ENCODE results near the gene ERICH4.
"Not testable (repeated sequence)": the region's sequence is repeated elsewhere in the genome, so short reads cannot be mapped to it uniquely, and the experiment has no call there.

Gene ERICH4, protein sequence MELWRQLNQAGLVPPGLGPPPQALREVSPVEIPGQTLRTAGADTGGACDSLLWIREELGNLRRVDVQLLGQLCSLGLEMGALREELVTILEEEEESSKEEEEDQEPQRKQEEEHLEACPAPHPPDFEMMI

DNA sequence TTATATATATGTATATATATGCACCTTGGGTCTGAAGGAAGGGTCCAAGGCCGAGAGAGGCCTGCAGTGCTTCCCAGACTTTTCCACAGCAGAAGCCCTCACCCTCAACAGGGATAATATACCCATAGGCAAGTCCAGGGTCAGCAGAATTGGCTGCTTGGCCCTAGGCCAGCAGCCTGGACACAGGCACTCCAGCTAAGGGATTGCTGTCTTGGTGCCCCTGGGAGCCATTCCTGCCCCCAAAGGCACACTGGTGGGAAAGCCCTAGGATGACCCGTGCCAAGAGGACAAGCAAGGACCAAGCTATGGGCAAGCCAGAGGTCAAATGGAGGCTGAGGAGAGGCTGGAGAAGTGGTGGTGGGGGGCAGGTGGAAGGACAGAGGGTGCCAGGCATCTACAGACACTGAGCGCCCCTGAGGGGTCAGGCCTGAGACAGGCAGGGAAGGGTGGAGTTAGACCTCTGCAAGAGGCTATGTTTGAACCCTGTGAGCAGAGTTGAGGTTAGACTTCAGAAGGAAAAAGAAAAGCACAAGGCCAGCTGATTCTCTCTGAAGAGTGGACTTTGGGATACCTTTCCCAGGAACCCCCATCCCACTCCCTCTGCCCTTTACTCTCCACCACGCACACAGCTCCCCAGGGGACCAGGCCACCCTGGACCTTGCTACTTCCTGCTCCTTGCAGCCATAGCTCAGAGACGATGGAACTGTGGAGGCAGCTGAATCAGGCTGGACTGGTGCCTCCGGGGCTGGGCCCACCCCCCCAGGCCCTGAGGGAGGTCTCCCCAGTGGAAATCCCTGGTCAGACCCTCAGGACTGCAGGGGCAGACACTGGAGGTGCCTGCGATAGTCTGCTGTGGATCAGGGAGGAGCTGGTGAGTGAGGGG is at the start of gene ERICH4:
TSS of gene ERICH4 (plus strand) at position 684 of the 883 bp plus-strand sequence. CDS start at position 698, 14 bp downstream.
- DNase-seq = no peak

DNA sequence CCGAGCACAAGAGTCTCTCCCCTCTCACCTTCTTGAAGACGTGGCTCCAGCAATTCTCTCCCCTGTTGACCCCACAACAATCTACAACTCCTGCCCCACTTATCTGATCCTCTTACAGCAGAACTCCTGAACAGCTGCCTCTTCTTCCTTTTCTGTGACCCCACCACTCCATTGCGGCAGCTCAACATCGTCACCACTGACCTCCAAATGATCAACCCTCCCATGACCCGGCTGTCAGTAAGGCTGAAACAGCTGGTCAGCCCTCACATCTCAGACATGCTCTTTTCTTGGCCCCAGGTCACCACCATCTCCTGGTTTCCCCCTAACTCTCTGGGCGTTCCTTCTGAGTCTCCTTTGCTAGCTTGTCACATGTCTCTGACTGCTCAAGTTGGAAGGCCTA is 47.6 kb upstream of the ERICH4 start:
- DNase-seq = no peak

DNA sequence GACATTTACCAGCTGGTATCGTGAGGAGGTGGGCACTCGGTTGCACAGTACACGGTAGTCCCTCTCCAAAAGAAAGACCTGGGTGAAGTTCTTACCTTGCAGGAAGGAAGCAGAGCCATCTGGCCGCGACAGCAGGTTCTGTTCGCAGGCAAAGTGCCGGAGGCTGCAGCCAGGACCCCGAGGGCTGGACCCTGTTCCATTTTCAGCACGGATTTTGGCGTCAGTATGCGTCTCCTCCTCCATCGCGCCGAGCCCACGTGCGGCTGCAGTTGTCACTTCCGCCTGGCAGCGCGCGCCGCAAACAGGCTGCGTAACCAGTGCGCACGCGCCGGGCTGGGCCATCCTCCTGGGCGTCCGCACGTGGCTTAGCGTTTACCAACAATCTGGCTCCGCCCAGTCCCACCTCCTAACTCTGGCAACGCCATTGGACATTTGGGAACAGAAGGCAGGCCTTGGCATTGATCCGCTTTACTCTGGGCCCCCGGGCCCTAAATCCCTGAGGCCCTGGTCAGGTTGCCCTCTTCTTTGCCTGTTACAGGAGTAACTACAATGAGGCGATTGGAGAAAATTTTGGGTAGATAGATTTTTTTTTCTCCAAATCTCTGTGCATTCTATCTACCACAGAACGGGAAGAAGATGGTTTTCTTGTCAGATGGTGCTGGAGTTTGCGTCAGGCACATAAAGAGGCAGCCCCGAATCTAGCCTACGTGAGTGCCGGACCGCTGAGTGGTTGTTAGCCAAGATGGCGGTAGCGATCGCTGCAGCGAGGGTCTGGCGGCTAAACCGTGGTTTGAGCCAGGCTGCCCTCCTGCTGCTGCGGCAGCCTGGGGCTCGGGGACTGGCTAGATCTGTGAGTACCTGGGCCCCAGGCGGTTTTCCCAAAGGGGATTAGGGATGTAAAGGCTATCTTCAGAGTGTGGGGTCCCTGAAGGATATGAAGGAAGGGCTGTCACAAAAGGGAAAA is 45.6 kb upstream of the ERICH4 start, which contains the start of the genes BCKDHA and EXOSC5:
TSS of gene BCKDHA (plus strand) at position 733 of the 964 bp plus-strand sequence. CDS start at position 743, 10 bp downstream.
TSS of gene EXOSC5 (minus strand) at position 274 of the 964 bp plus-strand sequence. CDS start at position 243, 31 bp downstream.
- peak; percentile 99 for DNase-seq

DNA sequence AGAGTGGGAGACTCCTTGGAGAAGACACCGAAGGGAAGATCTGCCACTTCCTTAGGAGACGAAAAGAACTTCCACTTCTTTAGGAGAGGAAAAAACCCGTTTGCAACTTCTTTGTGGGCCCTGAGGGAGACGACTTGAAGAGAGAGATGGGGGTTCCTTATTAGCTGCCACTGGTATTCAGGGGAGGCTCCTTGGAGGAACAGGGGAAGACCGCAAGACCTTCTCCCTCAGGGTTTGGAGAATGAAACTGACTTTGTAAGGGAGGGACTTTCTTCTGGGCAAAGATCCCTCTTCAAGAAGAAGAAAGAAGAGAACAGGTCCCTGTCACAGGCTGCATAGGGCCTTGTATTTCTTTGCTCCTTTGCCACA is 44.9 kb upstream of the ERICH4 start:
- DNase-seq = no peak

DNA sequence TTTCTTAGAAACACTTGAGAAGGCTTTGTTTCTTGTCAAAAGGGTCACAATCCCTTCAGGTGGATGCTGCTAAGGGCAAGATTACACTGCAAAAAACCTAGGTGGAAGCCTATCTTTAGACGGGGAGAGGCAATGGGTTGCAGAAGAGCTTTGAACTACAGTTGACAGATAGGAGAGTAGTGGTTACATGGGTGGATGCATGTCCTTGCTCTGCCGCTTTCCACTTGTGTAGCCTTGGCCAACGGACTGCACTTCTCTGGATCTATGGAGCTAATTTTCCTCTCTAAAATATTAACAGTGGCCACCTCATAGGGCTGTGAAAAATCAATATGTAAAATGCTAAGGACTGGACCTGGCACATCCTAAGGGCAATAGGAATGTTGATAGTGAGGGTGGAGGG is 44.4 kb upstream of the ERICH4 start:
- DNase-seq = no peak

DNA sequence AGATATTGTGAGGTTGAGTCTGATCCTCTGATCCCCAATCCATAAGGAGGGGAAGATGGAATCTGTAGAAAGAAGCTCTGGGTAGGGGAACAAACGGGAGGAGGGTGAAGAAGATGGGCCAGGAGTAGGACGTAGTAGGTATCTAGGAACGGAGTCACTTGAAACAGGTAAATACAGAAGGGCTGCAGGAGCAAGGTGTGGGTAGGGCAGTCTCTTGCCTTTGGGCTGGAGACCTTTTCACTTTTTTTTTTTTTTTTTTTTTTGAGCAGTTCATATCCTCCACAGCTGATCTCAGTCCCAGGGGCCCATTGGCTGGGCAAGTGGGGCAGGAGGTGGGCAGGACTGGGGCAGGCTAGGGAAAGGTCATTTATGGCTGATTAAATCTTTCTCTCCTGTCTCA is 43.9 kb upstream of the ERICH4 start:
- DNase-seq = no peak

DNA sequence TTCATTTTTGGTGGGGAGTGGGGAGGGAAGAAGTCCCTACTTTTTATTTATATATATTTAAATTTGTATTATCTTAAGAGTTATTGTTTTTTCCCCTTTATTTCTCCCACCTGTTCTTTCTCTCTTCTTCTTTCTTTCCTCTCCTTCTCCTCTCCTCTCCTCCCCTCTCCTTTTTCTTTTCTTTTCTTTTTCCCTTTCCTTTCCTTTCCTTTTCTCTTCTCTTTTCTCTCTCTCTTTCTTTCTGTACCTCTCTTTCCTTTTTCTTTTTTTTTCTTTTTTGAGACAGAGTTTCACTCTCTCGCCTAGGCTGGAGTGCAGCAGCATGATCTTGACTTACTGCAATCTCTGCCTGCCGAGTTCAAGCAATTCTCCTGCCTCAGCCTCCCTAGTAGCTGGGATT is 43.4 kb upstream of the ERICH4 start:
- no peak for DNase-seq

DNA sequence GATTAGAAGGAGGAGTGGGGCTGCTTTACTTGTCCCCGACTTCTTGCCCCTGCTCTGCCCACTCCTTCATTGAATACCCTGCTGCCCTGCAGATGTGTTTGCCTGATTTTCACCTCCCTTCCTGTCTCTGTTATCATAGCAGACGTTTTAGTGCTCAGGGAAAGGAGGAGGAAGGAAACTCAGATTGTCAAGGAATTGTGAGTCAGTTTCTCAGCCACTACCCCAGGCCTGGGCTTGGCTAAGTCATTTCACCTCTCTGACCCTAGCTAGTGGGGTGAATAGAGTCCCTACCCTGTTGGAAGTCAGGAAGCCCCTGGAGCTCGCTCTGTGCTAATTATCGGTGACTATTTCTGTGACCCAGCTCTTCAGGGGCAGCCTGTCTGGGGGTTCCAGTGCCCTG is 41.5 kb upstream of the ERICH4 start:
- no peak for DNase-seq

DNA sequence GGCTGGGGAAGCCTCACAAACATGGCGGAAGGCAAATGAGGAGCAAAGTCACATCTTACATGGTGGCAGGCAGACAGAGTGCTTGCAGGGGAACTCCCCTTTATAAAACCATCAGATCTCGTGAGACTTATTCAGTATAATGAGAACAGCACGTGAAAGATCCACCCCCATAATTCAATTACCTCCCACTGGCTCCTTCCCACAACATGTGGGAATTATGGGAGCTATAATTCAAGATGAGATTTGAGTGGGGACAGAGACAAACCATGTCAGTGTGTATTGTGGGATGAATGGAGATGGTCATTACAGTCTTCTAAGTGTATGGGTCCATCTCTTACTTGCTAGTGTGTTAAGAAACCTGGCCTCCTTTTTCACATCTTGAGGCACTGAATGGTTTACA is 40.9 kb upstream of the ERICH4 start:
- no peak for DNase-seq

DNA sequence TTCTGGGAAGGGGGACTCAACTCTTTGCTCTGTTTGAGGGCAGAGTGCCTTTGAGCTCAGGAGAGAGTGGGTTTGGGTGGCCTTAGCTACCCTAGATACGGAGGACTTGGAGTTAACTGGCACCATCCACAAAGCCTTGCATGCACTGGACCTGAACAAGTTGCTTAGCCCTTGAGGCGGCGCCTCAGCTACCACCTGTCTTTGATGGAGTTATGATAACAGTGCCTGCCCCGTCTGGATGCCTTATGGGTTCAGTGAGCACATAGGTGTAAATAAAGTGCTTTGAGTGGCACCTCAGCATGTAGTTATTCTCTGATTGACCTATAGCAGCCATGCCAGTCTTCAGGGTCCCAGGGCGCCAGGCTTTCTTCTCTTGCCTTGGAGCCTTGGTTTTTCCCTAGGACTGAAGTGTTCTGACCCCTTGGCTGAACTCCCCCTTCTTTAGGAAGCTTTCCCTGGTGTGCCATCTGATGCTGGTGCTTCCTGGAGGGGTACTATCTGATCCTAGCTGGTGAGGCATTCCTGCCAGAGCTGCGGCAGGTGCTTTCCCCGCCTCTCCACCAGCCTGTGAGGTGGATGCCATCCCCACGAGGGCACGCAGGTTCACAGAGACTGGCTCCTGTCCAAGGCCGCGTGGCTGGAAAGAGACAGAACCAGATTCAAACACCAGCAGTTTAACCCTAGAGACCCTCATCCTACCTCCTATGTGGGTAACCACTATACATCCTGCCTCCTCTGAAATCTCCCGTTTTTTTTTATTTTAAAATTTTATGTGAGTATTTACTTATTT is 39.6 kb upstream of the ERICH4 start:
- peak; percentile 59 for DNase-seq

DNA sequence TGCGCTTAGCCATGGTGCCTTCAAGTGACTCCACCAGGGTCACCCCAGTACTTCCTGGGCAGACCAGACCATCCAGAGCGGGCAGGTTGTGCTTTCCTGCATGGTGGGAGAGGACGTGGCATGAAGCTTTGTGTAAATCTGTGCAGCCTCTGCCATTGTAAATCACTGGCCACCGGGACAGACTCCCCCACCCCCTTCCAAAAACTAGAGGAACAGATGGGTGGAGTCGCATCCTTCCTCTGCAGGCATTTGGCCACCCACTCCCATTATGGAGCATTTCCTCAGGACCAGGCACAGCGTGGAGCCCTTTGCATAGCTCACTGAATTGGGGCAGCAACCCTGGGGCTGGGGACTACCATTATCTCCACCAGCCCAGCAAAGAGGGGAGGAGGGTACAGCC is 37.2 kb upstream of the ERICH4 start:
- no peak for DNase-seq

DNA sequence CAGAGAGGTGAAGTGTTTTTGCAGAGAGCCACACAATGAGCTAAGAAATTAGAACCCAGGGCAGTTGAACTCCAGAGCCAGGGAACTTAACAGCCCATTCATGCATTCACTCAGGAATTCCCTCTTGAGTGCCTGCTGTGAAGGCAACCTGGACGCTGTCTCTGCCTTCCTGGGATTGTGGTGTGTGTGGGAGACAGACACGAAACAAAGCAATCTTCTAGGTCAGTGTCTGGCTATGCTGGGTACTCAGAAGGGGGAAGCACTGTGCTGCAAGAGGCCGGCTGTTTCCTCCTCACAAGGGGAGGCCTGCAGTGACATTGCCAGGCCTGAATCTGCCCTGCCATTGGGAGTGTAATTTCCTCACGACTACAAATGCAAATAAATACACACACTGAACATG is 35.7 kb upstream of the ERICH4 start:
- no peak for DNase-seq

DNA sequence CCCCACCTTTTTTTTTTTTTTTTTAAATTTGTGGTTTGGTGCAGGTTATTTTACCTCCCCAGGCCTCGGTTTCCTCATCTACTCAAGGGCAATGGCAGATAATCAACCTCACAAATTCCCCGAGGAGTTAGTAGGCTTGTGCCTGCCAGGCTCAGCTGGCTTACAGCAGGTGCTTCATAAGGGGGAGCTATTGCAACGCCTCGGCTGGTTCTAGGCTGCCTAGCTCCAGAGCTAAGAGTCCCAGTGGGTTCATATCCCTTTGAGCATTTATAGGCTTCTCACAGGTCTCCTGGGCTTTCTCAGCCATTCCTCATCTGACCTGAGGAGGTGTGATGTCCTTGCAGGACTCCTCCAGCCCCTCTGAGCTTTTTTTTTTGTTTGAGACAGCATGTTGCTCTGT is 34.7 kb upstream of the ERICH4 start:
- no peak for DNase-seq

DNA sequence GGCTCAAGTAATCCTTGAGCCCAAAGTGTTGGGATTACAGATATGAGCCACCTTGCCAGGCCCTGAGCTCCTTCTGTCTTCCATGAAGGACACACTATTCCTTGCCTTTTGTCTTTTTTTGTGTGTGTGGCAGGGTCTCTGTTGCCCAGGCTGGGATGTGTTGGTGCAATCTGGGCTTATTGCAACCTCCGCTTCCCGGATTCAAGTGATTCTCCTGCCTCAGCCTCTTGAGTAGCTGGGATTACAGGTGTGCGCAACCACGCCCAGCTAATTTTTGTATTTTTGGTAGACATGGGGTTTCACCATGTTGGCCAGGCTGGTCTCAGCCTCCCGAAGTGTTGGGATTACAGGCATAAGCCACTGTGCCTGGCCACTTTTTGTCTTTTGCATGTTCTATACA is 34.1 kb upstream of the ERICH4 start:
- DNase-seq = not testable (repeated sequence)

DNA sequence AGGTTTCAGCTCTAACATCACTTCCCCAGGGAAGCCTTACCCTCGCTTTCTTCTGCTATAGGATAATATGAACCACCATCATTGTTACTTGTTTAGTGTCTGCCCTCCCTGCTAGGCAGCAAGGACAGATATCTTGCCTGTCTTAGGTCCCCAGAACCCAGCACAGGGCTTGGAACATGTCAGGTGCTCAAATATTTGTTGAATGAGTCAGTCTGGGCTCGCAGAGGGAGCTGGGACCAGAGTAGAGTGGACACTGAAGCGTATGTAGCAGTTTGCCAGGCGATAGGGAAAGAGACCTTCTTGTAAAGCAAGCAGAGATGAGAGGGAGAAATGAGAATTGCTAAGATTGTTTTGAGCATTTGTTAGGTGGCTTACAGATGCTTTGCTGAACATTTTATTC is 33.7 kb upstream of the ERICH4 start:
- peak; percentile 77 for DNase-seq

DNA sequence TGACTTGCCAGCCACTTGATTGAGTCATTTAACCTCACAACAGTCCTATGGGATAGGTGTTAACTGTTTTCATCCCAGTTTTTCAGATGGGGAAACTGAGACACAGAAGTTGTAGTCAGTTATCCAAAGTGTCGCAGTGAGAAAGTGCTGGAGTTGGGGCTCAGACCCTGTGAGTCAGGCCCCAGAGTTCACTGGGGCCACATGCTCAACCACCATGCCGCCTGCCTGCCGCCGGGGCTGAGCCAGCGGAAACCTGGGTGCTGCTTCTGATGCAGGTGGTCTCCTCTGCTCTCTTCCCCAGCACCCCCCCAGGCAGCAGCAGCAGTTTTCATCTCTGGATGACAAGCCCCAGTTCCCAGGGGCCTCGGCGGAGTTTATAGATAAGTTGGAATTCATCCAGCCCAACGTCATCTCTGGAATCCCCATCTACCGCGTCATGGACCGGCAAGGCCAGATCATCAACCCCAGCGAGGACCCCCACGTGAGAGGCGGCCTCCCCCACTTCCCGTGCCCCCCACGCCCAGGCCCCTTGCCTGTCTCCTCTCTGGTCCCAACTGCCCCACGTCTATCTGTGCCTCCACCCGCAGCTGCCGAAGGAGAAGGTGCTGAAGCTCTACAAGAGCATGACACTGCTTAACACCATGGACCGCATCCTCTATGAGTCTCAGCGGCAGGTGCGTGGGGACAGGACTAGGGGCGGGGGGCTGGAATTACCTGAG is 32.5 kb upstream of the ERICH4 start:
- DNase-seq = no peak

DNA sequence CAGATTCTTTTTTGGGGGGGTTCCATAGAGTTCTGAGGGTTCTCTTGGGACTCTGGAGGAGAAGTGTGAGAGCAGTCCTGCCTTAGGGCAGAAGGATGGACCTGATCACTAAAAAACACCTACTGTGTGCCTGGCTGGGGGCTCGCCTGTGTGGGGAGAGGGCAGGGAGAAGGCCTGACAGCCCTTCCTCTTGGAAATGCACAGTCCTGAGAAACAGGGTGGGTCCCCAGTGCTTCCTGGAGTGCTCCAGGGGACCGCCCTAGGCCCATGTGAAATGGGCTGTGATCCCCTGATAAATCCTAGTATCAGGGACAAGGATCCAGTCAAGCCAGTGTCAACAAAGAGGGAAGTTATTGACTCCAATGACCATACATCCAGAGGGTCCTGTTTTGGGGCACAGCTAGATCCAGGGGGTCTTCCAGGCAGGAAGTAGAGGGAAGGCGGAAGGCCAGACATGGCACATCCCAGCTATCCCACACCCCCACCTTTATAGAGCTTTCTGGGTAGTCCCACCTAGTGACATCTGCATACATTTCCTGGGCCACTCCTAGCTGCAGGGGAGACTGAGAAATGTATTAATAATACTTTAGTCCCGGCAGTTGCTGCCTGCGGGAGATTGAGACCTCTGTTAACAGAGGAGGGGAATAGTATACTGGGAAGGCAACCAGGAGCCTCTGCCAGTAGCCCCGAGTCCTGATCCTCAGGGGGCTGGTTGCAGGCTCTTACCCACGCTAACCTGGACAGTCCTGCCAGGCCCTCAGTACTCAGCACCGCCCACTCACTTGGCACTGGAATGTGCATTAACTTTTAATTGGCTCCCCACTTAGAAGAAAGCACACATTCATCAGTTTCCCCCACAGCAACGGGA is 31.6 kb upstream of the ERICH4 start:
- no peak for DNase-seq

DNA sequence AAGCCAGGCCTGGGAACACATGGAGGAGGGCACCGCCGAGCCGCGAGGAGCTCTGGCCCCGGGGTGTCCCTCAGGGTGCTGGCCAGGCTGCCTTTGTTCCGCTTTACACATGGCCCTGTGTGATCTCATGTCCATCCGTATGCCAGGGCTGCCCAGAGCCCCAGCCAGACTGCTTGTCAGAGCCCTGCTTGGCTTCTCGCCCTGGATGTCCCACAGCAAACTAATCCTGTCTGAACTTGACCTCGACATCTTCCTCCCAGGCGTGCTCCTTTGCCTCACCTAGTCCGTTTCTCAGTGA is 31.0 kb upstream of the ERICH4 start:
- DNase-seq = no peak

DNA sequence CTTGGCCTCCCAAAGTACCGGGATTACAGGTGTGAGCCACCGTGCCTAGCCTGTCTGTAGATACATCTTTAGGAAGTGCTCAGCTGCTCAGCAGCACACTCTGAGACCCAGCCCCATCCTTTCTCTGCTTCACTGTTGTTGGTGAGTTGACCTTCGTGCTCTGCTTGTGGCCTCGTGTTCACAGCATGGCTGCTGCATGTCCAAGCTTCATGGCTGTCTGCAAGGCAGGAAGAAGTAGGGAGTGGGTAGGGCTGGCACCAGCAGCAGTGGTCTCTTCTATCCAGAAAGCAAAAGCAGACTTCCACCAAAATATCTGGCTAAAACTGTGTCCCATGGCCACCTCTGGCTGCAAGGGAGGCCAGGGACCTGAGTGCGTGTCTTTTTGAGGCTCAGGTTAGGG is 30.0 kb upstream of the ERICH4 start:
- DNase-seq = no peak

DNA sequence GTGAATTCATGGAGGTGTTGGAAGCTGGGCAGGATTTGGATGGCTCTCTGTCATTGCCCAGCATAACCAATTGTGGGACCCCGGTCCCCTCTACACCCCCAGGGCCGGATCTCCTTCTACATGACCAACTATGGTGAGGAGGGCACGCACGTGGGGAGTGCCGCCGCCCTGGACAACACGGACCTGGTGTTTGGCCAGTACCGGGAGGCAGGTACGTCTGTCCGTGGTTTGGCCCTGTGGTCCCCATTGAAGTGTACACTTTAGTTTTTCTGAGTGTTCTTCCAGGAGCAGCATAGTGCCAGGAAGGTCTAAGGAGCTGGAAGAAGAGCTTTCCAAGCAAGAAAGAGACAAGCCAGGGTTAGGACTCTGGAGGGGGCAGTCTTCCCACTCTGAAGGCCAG is 29.0 kb upstream of the ERICH4 start:
- DNase-seq = no peak

DNA sequence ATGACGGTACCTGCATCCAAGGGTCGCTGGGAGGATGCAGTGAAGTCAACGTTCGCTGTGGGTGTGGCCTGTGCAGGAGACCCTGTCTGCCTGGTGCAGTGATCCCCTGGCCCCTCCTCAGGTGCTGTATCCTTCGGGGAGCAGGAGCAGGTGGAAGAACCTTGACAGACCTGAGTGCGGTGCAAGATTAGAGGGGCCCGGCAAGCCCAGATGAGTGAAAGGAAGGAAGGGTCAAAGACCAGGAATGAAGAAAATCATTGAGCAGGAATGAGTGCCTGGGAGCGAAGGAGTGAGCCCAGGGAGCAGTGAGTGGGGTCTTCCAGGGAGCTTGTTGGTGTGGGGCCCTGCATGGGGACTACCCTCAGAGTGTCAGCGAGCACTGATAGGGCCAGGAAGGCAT is 28.5 kb upstream of the ERICH4 start:
- DNase-seq = no peak
